Gastrocnemius medialis (tissue), 4 donors: ENCODE results near the gene TSPAN15.
"Not testable (repeated sequence)": the region's sequence is repeated elsewhere in the genome, so short reads cannot be mapped to it uniquely, and the experiment has no call there.

ENCODE experiments used
- CTCF ChIP-seq, 5 experiments: fragments of 450-650 bp in 3 of 5; fragments of 200-600 bp in 2 of 5; sonication (generic) in 2 of 5; IDR thresholded peaks in 4 of 5; conservative IDR thresholded peaks in 1 of 5; 1 replicate in 4 of 5; 2 replicates in 1 of 5; pipeline ENCODE4 v1.5.1; 2016 to 2019; ENCODE audit warnings: antibody characterized with exemption in 5 of 5, mild to moderate bottlenecking in 3 of 5, moderate library complexity in 3 of 5
- POLR2A ChIP-seq, 2 donors: fragments of 450-650 bp; IDR thresholded peaks; one replicate each; pipeline ENCODE4 v1.6.1; 2017; ENCODE audit warnings: antibody characterized with exemption in 2 of 2, mild to moderate bottlenecking in 2 of 2, moderate library complexity in 2 of 2

DNA sequence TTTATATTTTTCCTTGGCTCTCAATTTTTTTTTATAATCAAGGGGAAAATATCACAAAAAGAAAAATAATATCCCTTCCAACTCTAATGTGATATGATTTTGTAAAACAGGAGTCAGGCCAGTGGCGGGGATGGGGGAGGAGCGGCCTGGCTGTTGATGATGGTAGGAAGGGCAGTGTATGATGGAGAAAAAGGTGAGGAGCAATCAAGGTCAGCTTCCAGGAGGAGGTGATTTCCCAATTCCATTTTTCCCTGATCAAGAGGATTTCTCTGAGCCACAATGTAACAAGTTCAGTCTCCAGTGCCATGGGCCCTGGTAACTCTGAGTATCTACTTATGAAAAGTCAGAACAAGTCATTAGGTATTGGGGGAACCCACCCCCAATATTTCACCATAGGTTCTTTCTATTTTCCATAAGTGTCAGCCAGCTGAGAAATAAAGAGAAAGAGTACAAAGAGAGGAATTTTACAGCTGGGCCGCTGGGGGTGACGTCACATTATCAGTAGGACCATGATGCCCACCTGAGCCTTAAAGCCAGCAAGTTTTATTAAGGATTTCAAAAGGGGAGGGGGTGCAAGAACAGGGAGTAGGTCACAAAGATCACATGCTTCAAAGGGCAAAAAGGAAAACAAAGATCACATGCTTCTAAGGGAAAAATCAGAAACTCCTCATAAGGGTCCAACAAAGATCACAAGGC is 37.0 kb downstream of the TSPAN15 start:
- TF ChIP-seq CTCF (IDR thresholded peaks at IDR 0.05 in 4 of 5, conservative IDR thresholded peaks at IDR 0.05 in 1 of 5); POLR2A (IDR thresholded peaks at IDR 0.05): not testable (repeated sequence)
